ENCODE data around the gene AP2B1.

GRCh38 chr17:35617505-35617904 is 30.4 kb downstream of the AP2B1 start:
- no peak for TF ChIP-seq CTCF (optimal IDR thresholded peaks at IDR 0.05 in 1 of 3, IDR thresholded peaks at IDR 0.05 in 1 of 3, conservative IDR thresholded peaks at IDR 0.05 in 1 of 3; ENCODE audit: extremely low read depth in 1 of 3, insufficient read depth in 2 of 3, low read length in 3 of 3)
- TF ChIP-seq EZH2 (IDR thresholded peaks at IDR 0.05; ENCODE audit: low read length): no peak
